ENCODE measurements around the gene SDR39U1. TPM values are rescaled to one million over a fixed set of nuclear protein-coding genes. Genes with fewer than 3 reads are reported as not detected.

SDR39U1 gene
- total and polyA plus RNA-seq, 4 experiments from 2014 or later: 43.2 to 109 (median 79.5) TPM

DNA sequence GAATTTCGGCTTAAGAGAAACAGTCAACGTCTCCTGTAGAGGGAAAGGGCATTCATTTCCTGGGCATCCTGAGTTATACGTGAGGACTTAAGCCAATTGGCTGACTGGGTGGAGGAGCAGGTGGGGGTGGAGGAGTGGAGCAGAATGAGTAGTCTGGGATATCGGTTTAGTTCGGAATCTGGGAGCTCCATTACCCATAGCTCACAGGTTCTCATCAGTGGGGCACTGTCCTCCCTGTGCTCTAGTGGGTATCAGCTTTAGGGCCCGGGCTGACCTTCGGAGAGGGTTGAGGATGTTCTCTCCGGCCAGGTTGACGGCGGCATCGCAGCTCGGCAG lies 704 bp downstream of the SDR39U1 start:
- Histone ChIP-seq H3K9me3 (ENCODE audit: control insufficient read depth in 1 of 2, low read length in 2 of 2) (no peaks in the 10 kb centered on the region), H3K36me3 (ENCODE audit: insufficient read depth, low read length) (peaks cover 32% of the 10 kb centered on the region), H3K4me1 (ENCODE audit: insufficient read depth, low read length) (peaks cover 32% of the 10 kb centered on the region), H3K27ac (ENCODE audit: low read depth, low read length) (peak overlapping the region; percentile 93), H3K27me3 (ENCODE audit: insufficient read depth, low read length) (no peaks in the 10 kb centered on the region), H3K4me3 (ENCODE audit: low read length in 2 of 2) (peak overlapping the region; percentile 57 to 85)
- POLR2A ChIA-PET (ENCODE audit: partially characterized antibody): interaction anchor here (0.7 to 9.9 kb wide), 20 partner anchors 14 to 1120 kb away, joined by 3 to 215 read pairs (median 6); partner anchors contain the start of genes ADCY4, CBLN3, CHMP4A and CIDEB
- peaks cover 15 to 48% of the 10 kb centered on the region in 2 donors for H3K36me3 Mint-ChIP-seq
- H3K4me3 Mint-ChIP-seq: peak overlapping the region; percentile 87 to 97 (median 92)
- intact Hi-C loops (cut with micrococcal nuclease): loop anchor here (1.0 to 10.0 kb wide), 7 partner anchors 13 to 977 kb away; partner anchors contain the start of genes CBLN3, GMPR2, KHNYN and MDP1
- no peak for DNase-seq
- H3K4me1 Mint-ChIP-seq: peaks cover 23 to 63% (median 46%) of the 10 kb centered on the region in 4 donors
- H3K9me3 Mint-ChIP-seq: peaks cover 0 to 2% (median 0%) of the 10 kb centered on the region in 8 donors
- CTCF ChIA-PET (ENCODE audit: partially characterized antibody): interaction anchor here (0.7 to 24.1 kb wide), 8 partner anchors 10 to 246 kb away, joined by 3 to 791 read pairs (median 4); partner anchors contain the start of genes ADCY4, CBLN3, KHNYN and RIPK3
- H3K27me3 Mint-ChIP-seq: no peaks in the 10 kb centered on the region
- H3K27ac Mint-ChIP-seq: peak overlapping the region; percentile 93 to 99 (median 99)

DNA sequence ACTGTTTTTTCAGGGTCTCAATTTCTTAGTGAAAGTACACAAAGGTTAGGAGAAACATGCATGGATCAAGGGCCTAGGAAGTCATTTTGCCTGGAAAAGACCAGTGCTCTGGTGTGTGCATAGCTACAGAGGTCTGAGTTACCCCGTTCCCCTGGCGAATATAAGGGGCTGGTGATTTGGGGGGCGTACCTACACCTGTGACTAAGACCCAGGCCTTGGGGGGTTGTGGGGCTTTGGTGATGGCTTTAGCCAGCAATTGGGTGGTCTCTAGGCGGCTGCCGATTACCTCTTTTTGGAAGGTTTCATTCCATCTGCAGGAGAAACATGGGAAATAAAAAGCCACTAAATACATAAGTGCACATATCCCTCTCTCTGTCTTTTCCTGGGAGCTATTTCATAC lies 1.1 kb downstream of the SDR39U1 start:
- peaks cover 36% of the 10 kb centered on the region for H3K4me1 ChIP-seq (ENCODE audit: insufficient read depth, low read length)
- intact Hi-C loops (cut with micrococcal nuclease): loop anchor here (5.0 to 10.0 kb wide), 3 partner anchors 236 to 977 kb away; partner anchors contain the start of genes NGDN and THTPA
- H3K9me3 ChIP-seq (ENCODE audit: control insufficient read depth in 1 of 2, low read length in 2 of 2): no peaks in the 10 kb centered on the region
- peaks cover 0 to 2% (median 0%) of the 10 kb centered on the region in 8 donors for H3K9me3 Mint-ChIP-seq
- peak overlapping the region; percentile 93 for H3K27ac ChIP-seq (ENCODE audit: low read depth, low read length)
- H3K36me3 Mint-ChIP-seq: peaks cover 19 to 52% of the 10 kb centered on the region in 2 donors
- CTCF ChIA-PET (ENCODE audit: partially characterized antibody): interaction anchor here (0.7 to 24.1 kb wide), 8 partner anchors 10 to 246 kb away, joined by 3 to 791 read pairs (median 4); partner anchors contain the start of genes ADCY4, CBLN3, KHNYN and RIPK3
- peaks cover 26 to 67% (median 50%) of the 10 kb centered on the region in 4 donors for H3K4me1 Mint-ChIP-seq
- peak overlapping the region; percentile 87 to 97 (median 92) for H3K4me3 Mint-ChIP-seq
- peaks cover 33% of the 10 kb centered on the region for H3K36me3 ChIP-seq (ENCODE audit: insufficient read depth, low read length)
- peak overlapping the region; percentile 57 to 85 for H3K4me3 ChIP-seq (ENCODE audit: low read length in 2 of 2)
- peak overlapping the region; percentile 93 to 99 (median 99) for H3K27ac Mint-ChIP-seq
- no peaks in the 10 kb centered on the region for H3K27me3 ChIP-seq (ENCODE audit: insufficient read depth, low read length)
- no peak for DNase-seq
- no peaks in the 10 kb centered on the region for H3K27me3 Mint-ChIP-seq
- POLR2A ChIA-PET (ENCODE audit: partially characterized antibody): interaction anchor here (0.8 to 9.9 kb wide), 16 partner anchors 14 to 1120 kb away, joined by 3 to 215 read pairs (median 8); partner anchors contain the start of genes ADCY4, CBLN3, CHMP4A and DHRS1

DNA sequence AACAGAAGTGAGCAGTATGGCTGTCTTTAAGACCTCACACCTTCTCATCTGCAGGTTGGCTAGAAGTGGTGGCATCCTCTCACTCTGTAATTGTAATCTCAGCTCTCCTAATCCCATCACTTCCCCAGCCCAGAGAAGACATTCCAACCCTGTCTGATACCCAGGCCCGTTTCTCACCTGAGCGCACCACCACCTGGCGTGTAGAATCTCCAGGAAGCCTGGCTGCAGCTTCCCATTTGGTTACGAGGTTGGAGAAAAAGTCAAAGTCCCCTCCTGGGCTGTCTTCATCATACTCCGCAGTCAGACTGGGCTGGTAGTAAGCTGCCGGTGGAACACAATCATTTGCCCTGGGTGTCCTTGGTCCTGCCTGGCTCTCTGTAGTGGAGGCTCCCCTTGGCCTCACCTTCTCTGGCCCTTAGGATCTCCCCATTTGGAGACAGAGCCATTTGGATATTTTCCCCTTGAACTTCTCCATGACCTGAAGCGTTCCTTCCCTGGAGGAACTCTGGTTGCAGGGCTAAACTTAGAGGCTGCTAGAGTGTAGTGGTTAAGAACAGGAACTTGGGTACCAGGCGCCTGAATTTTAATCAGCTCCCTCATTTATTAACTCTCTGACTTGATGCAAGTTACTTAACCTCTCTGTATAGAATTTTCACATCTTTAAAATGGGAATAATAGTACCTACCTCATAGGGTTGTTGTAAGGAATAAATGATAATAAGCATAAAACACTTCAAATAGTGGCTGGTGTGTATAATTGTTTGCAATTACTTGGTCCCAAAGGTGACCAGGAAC lies 1.8 kb downstream of the SDR39U1 start:
- Mint-ChIP-seq H3K36me3 (peaks cover 19 to 56% of the 10 kb centered on the region in 2 donors), H3K4me1 (peaks cover 28 to 71% (median 53%) of the 10 kb centered on the region in 4 donors)

DNA sequence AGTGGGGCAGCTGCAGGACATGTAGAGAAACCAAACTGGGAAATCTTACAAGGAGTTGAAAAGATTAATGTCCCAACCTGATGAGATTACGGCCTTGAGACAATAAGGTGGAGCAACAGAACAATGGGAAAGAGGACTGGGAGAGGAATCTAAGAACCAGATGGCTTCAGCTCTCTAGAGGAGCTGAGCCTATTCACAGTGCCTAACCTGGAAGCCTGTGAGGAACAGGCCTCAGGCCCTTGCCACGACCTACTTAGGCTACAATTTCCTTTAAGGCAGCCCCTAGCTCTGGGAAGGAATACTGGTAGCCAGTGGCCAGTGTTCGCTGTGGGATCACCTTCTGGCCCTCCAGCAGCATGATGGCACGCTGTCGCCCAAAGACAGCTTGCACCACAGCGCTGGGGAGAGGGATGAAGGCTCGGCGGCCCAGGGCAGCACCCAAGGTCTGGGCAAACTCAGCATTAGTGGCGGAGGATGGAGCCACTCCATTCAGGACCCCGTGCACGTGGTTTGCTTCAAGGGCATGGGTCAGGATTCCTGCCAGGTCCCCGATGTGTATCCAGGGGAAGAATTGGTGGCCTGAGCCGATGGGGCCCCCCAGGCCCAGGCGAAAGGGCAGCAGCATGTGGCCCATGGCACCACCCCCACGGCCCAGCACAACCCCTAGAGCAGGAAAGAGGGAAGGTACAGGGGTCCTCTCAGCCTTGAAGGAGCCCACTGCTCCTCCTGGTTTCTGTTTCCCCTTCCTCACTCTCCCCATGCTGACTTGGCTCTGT lies 2.6 kb downstream of the SDR39U1 start:
- H3K27me3 Mint-ChIP-seq: no peaks in the 10 kb centered on the region
- intact Hi-C loops (cut with micrococcal nuclease): loop anchor here (5.0 to 10.0 kb wide), 4 partner anchors 237 to 975 kb away; partner anchors contain the start of genes NGDN and THTPA
- CTCF ChIA-PET (ENCODE audit: partially characterized antibody): interaction anchor here (0.9 to 24.1 kb wide), 4 partner anchors 8 to 197 kb away, joined by 5 to 791 read pairs (median 37); partner anchors contain the start of genes ADCY4, CBLN3, CIDEB and KHNYN
- Histone ChIP-seq H3K9me3 (ENCODE audit: control insufficient read depth in 1 of 2, low read length in 2 of 2) (no peaks in the 10 kb centered on the region), H3K27me3 (ENCODE audit: insufficient read depth, low read length) (no peaks in the 10 kb centered on the region), H3K36me3 (ENCODE audit: insufficient read depth, low read length) (peaks cover 40% of the 10 kb centered on the region), H3K27ac (ENCODE audit: low read depth, low read length) (no peak overlapping the region), H3K4me3 (ENCODE audit: low read length in 2 of 2) (no peak overlapping the region), H3K4me1 (ENCODE audit: insufficient read depth, low read length) (peaks cover 43% of the 10 kb centered on the region)
- peaks cover 0 to 2% (median 0%) of the 10 kb centered on the region in 8 donors for H3K9me3 Mint-ChIP-seq
- peaks cover 23 to 63% of the 10 kb centered on the region in 2 donors for H3K36me3 Mint-ChIP-seq
- H3K27ac Mint-ChIP-seq: peak overlapping the region in 5 of 7 donors; percentile 33 to 95 (median 63)
- H3K4me1 Mint-ChIP-seq: peaks cover 30 to 79% (median 57%) of the 10 kb centered on the region in 4 donors
- DNase-seq: no peak
- peak overlapping the region in 1 of 8 donors; percentile 48 for H3K4me3 Mint-ChIP-seq
- POLR2A ChIA-PET (ENCODE audit: partially characterized antibody): interaction anchor here (1.0 to 9.9 kb wide), 6 partner anchors 12 to 197 kb away, joined by 3 to 215 read pairs (median 22); partner anchors contain the start of genes ADCY4, CBLN3, KHNYN and LTB4R

More for the DNA sequence above, 1.8 kb downstream of the SDR39U1 start:
- H3K9me3 ChIP-seq (ENCODE audit: control insufficient read depth in 1 of 2, low read length in 2 of 2): no peaks in the 10 kb centered on the region
- ChIA-PET CTCF (ENCODE audit: partially characterized antibody) (interaction anchor here (1.3 to 24.1 kb wide), 4 partner anchors 9 to 198 kb away, joined by 3 to 791 read pairs (median 37); partner anchors contain the start of genes ADCY4, CBLN3, KHNYN and RIPK3), POLR2A (ENCODE audit: partially characterized antibody) (interaction anchor here (1.2 to 9.9 kb wide), 10 partner anchors 13 to 227 kb away, joined by 3 to 215 read pairs (median 16); partner anchors contain the start of genes ADCY4, CBLN3, CHMP4A and DHRS1)
- peaks cover 43% of the 10 kb centered on the region for H3K4me1 ChIP-seq (ENCODE audit: insufficient read depth, low read length)
- peaks cover 39% of the 10 kb centered on the region for H3K36me3 ChIP-seq (ENCODE audit: insufficient read depth, low read length)
- intact Hi-C loops (cut with micrococcal nuclease): loop anchor here (5.0 to 10.0 kb wide), 3 partner anchors 236 to 976 kb away; partner anchors contain the start of genes NGDN and THTPA
- no peak overlapping the region for H3K4me3 ChIP-seq (ENCODE audit: low read length in 2 of 2)
- no peaks in the 10 kb centered on the region for H3K27me3 Mint-ChIP-seq
- peaks cover 0 to 2% (median 0%) of the 10 kb centered on the region in 8 donors for H3K9me3 Mint-ChIP-seq
- peak overlapping the region; percentile 87 to 97 (median 92) for H3K4me3 Mint-ChIP-seq
- DNase-seq: no peak
- no peaks in the 10 kb centered on the region for H3K27me3 ChIP-seq (ENCODE audit: insufficient read depth, low read length)
- peak overlapping the region; percentile 93 for H3K27ac ChIP-seq (ENCODE audit: low read depth, low read length)
- peak overlapping the region; percentile 84 to 99 (median 95) for H3K27ac Mint-ChIP-seq

DNA sequence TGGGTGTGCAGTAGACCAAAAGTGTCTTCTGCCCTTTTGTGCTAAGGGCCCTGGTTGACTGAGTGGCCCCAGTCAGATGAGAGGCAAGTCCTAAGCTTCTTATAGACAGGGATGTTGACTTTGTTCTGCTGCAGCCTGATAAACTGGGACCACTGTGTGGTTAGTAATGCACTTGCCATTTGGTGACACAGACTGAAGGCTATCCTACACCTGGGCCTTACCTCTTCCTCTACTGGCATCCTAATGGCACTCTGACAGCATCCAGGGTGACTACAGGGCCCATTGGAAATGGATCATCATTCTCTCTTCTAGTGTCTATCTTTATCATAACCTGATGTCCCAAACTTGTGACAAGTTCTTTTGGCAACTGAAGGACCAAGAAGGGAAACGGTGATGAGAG lies 3.3 kb downstream of the SDR39U1 start:
- intact Hi-C loops (cut with micrococcal nuclease): loop anchor here (5.0 kb wide), 1 partner anchor 382 kb away; no protein-coding TSS in a partner anchor
- Histone ChIP-seq H3K27me3 (ENCODE audit: insufficient read depth, low read length) (no peaks in the 10 kb centered on the region), H3K4me3 (ENCODE audit: low read length in 2 of 2) (no peak overlapping the region), H3K9me3 (ENCODE audit: control insufficient read depth in 1 of 2, low read length in 2 of 2) (no peaks in the 10 kb centered on the region), H3K27ac (ENCODE audit: low read depth, low read length) (no peak overlapping the region), H3K4me1 (ENCODE audit: insufficient read depth, low read length) (peaks cover 43% of the 10 kb centered on the region), H3K36me3 (ENCODE audit: insufficient read depth, low read length) (peaks cover 40% of the 10 kb centered on the region)
- H3K4me3 Mint-ChIP-seq: no peak overlapping the region
- peaks cover 27 to 70% of the 10 kb centered on the region in 2 donors for H3K36me3 Mint-ChIP-seq
- POLR2A ChIA-PET (ENCODE audit: partially characterized antibody): interaction anchor here (1.0 to 9.9 kb wide), 5 partner anchors 11 to 196 kb away, joined by 3 to 215 read pairs (median 17); partner anchors contain the start of genes ADCY4, CBLN3, KHNYN and RIPK3
- no peaks in the 10 kb centered on the region for H3K27me3 Mint-ChIP-seq
- CTCF ChIA-PET (ENCODE audit: partially characterized antibody): interaction anchor here (0.9 to 24.1 kb wide), 4 partner anchors 8 to 197 kb away, joined by 5 to 791 read pairs (median 37); partner anchors contain the start of genes ADCY4, CBLN3, CIDEB and KHNYN
- DNase-seq: no peak
- H3K4me1 Mint-ChIP-seq: peaks cover 30 to 85% (median 57%) of the 10 kb centered on the region in 4 donors
- H3K9me3 Mint-ChIP-seq: peaks cover 0 to 2% (median 0%) of the 10 kb centered on the region in 8 donors
- peak overlapping the region in 4 of 7 donors; percentile 33 to 67 (median 56) for H3K27ac Mint-ChIP-seq

Measured in CD4-positive, alpha-beta memory T cell (primary cell).